CD4-positive, alpha-beta T cell treated with Interleukin-10 for 1 hour (primary cell): ENCODE measurements around the gene NAIF1.
"Not testable (repeated sequence)": the region's sequence is repeated elsewhere in the genome, so short reads cannot be mapped to it uniquely, and the experiment has no call there.

ENCODE experiments used
- DNase-seq: peaks from one replicate; pipeline ENCODE4 v3.0.0-alpha.2; 2020

NAIF1 gene

GRCh38 chr9:128056887-128057723 is 10.0 kb downstream of the NAIF1 start:
- no peak for DNase-seq

DNA sequence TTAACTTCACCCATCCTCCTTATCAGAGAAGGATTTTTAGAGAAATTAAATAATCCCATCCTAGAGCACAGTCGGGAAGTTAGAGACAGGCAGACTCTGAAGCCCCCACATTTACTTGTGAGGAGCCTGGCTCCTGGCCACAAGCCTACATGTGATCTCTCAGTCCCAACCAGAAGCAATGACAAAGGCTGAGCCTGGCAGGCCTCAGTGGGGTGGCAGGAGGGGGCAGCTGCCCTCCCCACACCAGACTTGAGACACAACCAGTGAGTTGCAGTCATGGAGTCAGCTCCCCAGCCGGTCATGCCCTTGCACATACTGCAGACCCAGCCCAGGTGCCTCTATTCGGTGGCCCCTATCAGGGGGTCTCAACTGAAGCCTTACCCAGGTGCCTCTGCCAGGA is 11.0 kb downstream of the NAIF1 start:
- DNase-seq = no peak

DNA sequence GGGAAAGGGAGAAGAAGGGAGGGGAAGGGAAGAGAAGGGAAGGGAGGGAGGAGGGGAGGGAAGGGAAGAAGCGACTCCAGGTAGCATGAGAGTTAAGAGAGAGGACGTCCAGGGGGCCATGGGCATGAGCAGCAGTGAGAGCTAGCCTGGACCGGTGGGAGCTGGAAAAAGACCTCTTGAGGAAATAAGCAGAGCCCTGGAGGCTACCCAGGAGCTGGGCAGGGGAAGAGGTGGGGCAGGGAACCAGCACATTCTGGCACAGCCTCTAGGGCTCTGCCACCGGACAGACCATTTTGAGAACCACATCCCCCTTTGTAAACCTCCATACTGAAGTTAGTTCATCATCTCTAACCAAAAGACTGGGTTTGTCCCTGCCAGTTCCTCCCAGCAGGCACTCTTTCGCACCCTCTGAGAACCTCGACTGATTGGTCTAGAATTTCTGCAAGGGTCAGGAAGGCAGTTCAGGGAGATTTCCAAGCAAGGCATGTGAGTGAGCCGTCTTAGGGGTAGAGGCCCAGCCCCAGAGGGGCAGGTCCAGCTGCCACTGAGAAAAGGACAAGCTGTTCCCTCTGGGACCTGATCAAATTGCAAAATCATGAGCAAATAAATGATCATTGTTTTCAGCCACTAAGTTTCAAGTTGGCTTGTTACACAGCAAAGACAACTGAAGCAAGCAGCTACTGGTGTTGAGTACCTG is 11.6 kb downstream of the NAIF1 start:
- DNase-seq = no peak

GRCh38 chr9:128054087-128054486 is 13.0 kb downstream of the NAIF1 start:
- DNase-seq = no peak

- no peak for DNase-seq
Observed at GRCh38 chr9:128053560-128053959, 13.6 kb downstream of the NAIF1 start.

DNA sequence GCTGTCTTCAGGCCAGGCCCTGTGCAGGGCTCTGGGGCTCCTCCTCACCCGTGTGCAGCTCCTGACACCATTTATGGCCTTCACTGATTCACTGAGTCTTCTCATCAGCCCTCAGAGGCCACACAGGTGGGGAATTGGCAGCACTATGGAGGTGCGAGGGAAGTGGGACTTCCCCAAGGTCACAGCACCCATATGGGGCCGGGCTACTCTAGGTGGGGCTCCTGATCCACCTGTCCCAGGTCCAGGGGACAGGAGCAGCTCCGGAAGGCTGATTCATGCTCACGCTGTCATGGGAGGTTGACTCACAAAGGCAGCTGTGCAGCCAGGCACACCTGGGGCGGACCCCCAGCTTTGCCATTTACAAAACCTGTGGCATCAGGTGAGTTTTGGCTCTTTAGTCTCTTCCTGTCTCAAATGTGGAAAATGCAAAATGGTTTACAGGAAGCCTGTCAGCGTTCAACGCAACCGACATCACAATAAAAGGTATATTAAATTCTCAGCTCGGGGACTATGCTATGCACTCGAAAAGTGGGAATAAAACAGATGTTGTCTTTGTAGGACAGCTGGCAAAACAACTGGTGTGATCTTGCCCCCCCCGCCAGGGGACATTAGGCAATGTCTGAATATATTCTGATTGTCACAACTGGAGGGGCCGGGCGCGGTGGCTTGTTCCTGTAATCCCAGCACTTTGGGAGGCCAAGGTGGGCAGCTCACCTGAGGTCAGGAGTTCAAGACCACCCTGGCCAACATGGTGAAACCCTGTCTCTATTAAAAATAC is 15.0 kb downstream of the NAIF1 start:
- DNase-seq = no peak

DNA sequence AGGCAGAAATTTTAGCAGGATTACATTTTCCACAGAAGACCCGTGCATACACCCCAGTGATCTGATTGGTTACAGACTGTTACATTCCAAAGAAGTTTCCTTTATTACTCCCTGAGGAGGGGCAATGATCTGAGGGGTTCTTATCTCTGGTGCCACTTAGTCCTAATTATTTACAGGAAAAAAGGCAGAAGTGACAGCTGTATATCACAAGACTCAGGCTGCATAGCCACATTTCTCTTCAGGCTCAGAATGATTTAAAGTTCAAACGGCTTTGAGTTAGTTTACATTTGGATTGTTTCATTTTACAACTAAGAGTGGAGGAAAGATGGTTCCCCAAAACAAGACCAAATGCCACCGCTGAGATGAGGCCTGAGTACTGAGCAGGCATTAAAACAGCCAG is 17.3 kb downstream of the NAIF1 start:
- no peak for DNase-seq

DNA sequence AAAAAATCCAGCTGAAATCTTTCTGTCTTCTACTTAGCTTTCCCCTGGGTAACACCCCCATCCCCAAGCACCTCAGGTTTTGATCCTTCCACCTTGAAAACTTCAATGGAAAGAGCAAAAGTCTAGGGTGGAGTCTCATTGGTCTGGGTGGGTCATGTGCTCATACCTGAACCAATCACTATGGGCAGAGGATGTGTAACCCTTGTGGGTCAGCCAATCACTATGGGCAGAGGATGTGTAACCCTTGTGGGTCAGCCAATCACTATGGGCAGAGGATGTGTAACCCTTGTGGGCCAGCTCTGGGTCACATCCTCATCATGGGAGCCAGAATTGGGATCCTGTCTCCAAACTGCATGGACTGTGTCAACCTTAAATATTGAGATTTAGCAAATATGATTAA is 18.5 kb downstream of the NAIF1 start:
- DNase-seq = no peak

DNA sequence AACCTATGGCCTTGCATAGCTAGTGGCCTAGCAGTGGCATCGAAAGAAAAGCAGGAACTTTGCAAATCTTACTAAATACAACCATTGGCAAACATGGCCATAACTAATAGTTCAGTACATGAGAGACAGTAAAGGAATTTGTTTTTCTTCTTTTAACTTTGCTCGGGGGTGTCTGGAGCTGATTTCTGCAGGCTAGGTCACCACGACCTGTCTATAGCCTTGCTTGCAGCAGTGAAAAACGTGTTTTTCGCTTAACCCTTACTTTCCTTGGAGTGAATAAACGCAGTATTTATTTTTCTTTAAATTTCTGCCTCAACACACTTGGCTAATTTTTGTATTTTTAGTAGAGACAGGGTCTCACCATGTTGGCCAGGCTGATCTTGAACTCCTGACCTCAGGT is 19.9 kb downstream of the NAIF1 start:
- no peak for DNase-seq

GRCh38 chr9:128045831-128046230 is 21.3 kb downstream of the NAIF1 start:
- no peak for DNase-seq

- DNase-seq = not testable (repeated sequence)
Observed at GRCh38 chr9:128045409-128045808, 21.7 kb downstream of the NAIF1 start.

GRCh38 chr9:128043467-128043868 is 23.7 kb downstream of the NAIF1 start:
- no peak for DNase-seq

DNA sequence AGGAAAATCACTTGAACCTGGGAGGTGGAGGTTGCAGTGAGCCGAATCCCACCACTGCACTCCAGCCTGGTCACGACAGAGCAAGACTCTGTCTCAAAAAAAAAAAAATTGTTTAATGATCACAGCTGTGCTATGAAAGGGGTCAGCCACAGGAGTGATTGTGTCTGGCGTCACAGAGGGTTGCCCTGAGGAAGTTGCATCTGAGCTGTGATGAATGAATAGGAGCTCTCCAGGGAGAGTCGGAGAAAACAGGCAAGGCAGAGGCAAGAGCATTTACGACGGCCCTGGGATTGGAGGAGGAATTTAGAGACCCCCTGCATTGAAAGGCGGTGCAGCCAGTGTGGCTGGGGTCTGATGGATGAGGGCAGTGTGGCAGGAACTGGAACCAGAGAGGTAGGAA is 25.1 kb downstream of the NAIF1 start:
- no peak for DNase-seq

DNA sequence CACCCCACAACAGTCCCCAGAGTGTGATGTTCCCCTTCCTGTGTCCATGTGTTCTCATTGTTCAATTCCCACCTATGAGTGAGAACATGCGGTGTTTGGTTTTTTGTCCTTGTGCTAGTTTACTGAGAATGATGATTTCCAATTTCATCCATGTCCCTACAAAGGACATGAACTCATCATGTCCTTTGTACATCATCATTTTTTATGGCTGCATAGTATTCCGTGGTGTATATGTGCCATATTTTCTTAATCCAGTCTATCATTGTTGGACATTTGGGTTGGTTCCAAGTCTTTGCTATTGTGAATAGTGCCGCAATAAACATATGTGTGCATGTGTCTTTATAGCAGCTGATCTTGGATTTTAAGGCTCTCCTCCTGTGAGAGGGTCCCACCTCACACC is 26.3 kb downstream of the NAIF1 start:
- DNase-seq = not testable (repeated sequence)

DNA sequence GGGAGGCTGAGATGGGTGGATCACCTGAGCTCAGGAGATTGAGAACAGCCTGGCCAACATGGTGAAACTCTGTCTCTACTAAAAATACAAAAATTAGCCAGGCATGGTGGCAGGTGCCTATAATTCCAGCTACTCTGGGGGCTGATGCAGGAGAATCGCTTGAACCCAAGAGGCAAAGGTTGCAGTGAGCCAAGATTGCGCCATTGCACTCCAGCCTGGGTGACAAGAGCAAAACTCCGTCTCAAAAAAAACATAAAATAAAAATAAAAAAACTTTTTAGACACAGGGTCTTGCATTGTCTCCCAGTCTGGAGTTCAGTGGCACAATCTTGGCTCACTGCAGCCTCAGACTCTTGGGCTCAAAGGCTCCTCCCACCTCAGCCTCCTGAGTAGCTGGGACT is 30.6 kb downstream of the NAIF1 start:
- not testable (repeated sequence) for DNase-seq

GRCh38 chr9:128034821-128035652 is 32.1 kb downstream of the NAIF1 start:
- DNase-seq = peak; percentile 85

DNA sequence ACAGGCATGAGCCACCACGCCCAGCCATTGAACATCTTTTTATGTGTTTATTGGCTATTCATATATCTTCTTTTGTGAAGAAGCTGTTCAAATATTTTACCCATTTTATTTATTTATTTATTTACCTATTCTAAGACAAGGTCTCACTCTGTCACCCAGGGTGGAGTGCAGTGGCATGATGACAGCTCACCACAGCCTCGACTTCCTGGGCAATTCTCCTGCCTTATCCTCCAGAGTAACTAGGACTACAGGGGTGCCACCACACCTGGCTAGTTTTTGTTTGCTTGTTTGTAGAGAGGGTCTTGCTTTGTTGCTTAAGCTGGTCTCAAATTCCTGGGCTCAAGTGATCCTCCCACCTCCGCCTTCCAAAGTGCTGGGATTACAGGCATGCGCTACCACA is 33.5 kb downstream of the NAIF1 start:
- DNase-seq = no peak

GRCh38 chr9:128027705-128028104 is 39.4 kb downstream of the NAIF1 start:
- DNase-seq = no peak

DNA sequence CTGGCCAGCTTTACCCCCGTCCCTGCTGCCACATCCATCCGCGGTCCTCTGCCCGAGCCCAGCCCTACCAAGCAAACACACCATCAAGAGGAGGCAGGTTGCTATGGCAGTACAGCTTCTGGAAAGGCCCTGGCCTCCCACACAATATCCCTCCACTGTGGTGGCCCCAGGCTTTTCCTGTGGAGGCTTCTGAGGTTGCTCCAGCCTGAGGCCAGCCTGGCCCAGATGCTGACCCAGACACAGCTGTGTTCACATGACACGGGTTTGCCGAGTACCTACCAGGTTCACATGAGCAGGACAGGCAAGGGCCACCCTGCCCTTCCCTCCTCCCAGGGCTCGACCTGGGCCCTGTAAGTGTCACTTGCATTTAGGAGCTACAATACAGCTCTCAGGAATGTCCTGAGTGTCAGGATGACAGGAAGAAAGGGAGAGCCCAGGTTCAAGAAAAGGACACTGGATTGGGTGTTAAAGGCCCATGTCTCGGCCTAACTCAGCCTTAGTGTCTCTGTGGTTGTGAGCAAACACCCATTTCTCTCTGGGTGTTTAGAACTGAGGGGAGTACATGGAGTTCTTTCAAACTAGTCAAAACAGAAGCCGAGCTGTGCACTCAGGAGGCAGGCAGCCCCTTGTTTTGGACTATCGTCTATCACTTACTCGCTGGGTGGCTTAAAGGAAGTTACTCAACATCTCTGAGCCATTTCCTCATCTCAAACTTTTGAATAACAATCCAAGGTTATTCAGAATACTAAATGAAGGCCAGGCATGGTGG is 40.2 kb downstream of the NAIF1 start:
- peak; percentile 67 for DNase-seq

DNA sequence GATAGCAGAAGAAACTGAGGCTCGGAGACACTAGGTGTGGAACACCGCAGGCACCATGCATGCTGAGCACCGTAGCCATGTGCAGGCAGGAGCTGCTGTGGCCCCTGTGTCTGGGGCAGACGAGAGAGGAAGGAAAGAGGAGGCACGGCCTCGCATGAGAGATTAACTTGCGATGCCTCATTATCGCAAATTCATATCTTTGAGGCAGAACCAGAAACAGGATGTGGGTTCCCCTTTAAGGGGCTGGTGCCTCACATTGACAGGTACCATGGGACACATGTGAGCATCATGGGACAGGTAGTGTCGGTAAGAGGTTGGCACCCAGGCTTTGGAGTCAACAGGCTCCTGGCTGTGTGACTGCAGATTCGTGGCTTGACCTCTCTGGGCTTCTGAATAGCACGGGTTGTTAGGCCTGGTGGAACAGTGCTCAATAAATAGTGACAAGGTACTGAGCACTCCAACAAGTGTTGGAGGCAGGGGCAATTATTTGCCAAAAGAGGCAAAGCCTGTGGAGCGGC is 40.8 kb downstream of the NAIF1 start:
- DNase-seq = peak; percentile 91

GRCh38 chr9:128025736-128026135 is 41.4 kb downstream of the NAIF1 start:
- DNase-seq = peak; percentile 39
